ENCODE measurements around the gene RAB12. TPM values are rescaled to one million over a fixed set of nuclear protein-coding genes. Genes with fewer than 3 reads are reported as not detected.
A peak's percentile ranks its signal among the peaks of the same experiment; 100 is the strongest.

Gene RAB12
- total RNA-seq, 1 experiment from 2014 or later = 79.4 TPM

DNA sequence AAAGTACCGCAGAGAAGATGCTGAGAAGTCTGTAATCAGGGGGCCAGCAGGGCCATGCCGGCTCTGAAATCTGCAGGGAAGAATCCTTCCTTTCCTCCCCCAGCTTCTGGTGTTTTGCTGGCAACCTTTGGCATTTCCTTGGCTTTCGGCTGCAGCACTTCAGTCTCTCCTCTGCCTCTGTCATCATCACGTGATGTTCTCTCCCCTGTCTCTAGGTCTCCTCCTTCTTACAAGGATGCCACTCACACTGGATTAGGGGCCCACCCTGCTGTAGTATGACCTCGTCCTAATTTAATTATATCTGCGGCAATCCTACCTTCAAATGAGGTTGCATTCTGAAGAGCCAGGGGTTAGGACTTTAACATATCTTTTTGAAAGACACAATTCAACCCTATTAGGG lies 13.8 kb upstream of the RAB12 start:
- Histone ChIP-seq H3K9me2 (ENCODE audit: insufficient read depth) (no peaks in the 10 kb centered on the region), H3K9me3 (ENCODE audit: insufficient read depth, low read depth) (no peaks in the 10 kb centered on the region), H3K4me1 (replicated peaks; ENCODE audit: insufficient read depth) (no peaks in the 10 kb centered on the region), H3F3A (ENCODE audit: insufficient read depth, low read depth) (no peaks in the 10 kb centered on the region), H3K4me3 (no peak overlapping the region), H3K36me3 (ENCODE audit: low read depth) (no peaks in the 10 kb centered on the region), H3K79me2 (ENCODE audit: low read depth) (no peaks in the 10 kb centered on the region), H3K27ac (no peak overlapping the region), H3K27me3 (ENCODE audit: insufficient read depth, low read depth) (no peaks in the 10 kb centered on the region; the same call in 1 of the 2 replicates), H4K20me1 (ENCODE audit: insufficient read depth) (no peaks in the 10 kb centered on the region), H2AFZ (no peak overlapping the region), H3K4me2 (no peak overlapping the region)
- BruUV-seq (replicated peaks) = no TSS peak
- intact Hi-C loops (cut with micrococcal nuclease; ENCODE audit: unreplicated experiment) = no loop called here
- no peak for DNase-seq
- TF ChIP-seq, protein P1, sequence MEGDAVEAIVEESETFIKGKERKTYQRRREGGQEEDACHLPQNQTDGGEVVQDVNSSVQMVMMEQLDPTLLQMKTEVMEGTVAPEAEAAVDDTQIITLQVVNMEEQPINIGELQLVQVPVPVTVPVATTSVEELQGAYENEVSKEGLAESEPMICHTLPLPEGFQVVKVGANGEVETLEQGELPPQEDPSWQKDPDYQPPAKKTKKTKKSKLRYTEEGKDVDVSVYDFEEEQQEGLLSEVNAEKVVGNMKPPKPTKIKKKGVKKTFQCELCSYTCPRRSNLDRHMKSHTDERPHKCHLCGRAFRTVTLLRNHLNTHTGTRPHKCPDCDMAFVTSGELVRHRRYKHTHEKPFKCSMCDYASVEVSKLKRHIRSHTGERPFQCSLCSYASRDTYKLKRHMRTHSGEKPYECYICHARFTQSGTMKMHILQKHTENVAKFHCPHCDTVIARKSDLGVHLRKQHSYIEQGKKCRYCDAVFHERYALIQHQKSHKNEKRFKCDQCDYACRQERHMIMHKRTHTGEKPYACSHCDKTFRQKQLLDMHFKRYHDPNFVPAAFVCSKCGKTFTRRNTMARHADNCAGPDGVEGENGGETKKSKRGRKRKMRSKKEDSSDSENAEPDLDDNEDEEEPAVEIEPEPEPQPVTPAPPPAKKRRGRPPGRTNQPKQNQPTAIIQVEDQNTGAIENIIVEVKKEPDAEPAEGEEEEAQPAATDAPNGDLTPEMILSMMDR (conservative IDR thresholded peaks at IDR 0.05) = no peak
- no peak for TF ChIP-seq EZH2 (IDR thresholded peaks at IDR 0.05; ENCODE audit: low read depth)
- POLR2A ChIA-PET (ENCODE audit: unreplicated experiment) = no interaction called here
- CTCF ChIA-PET = no interaction called here

DNA sequence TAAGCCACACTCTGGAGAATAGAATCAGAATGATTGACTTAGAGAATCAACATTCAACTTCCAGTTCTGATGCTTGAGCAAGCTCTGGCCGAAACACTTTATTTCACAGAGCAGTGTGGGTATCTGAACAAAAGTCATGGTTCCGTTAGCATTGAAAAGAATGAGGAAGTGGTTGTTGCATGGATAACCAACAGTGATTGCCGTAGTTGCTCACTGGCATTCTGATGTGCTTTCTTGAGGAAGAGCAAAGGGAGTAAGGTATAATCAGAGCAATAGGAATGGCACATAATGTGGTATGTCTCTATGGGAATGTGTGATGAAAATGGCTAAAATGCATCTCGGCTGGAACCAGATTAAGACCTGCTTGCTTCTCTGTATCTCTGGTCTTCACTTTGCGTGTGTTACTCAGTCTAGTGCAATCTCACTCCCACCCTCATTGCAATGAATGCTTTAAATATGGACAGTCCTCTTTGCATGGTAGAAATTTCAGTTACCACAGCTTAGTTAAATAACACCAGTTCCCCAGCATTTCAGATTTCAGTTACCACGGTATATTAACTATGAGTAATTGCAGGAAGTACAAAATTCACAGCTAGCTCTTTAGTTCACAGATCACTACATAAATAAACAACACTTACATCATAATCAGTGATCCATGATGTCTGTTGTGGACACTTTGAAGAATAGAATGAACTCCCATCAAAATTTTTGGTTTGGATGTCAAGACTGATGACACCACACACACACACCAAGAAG lies 7.8 kb upstream of the RAB12 start:
- peaks cover 8% of the 10 kb centered on the region; the same call in 1 of the 2 replicates for H3F3A ChIP-seq (ENCODE audit: insufficient read depth, low read depth)
- ChIA-PET CTCF (no interaction called here), POLR2A (ENCODE audit: unreplicated experiment) (no interaction called here)
- H3K9me3 ChIP-seq (ENCODE audit: insufficient read depth, low read depth) = no peaks in the 10 kb centered on the region
- intact Hi-C loops (cut with micrococcal nuclease; ENCODE audit: unreplicated experiment) = no loop called here
- H3K27me3 ChIP-seq (ENCODE audit: insufficient read depth, low read depth) = no peaks in the 10 kb centered on the region; the same call in 1 of the 2 replicates
- peaks cover 12% of the 10 kb centered on the region; the same call in 1 of the 2 replicates for H3K4me1 ChIP-seq (replicated peaks; ENCODE audit: insufficient read depth)
- no peaks in the 10 kb centered on the region for H3K79me2 ChIP-seq (ENCODE audit: low read depth)
- TF ChIP-seq EZH2 (IDR thresholded peaks at IDR 0.05; ENCODE audit: low read depth) = no peak
- TF ChIP-seq, protein P1 (conservative IDR thresholded peaks at IDR 0.05) = no peak
- no peaks in the 10 kb centered on the region for H4K20me1 ChIP-seq (ENCODE audit: insufficient read depth)
- peak in 1 of 2 experiments; percentile 66 for DNase-seq
- 0 out of 2 replicates have a peak overlapping the region, but pooled peaks have one; percentile 1 for H2AFZ ChIP-seq
- BruUV-seq (replicated peaks) = no TSS peak
- no peaks in the 10 kb centered on the region for H3K36me3 ChIP-seq (ENCODE audit: low read depth)
- H3K4me3 ChIP-seq = no peak overlapping the region
- peak overlapping the region; percentile 6; the same call in 1 of the 2 replicates for H3K4me2 ChIP-seq
- H3K27ac ChIP-seq = no peak overlapping the region
- no peaks in the 10 kb centered on the region for H3K9me2 ChIP-seq (ENCODE audit: insufficient read depth)

DNA sequence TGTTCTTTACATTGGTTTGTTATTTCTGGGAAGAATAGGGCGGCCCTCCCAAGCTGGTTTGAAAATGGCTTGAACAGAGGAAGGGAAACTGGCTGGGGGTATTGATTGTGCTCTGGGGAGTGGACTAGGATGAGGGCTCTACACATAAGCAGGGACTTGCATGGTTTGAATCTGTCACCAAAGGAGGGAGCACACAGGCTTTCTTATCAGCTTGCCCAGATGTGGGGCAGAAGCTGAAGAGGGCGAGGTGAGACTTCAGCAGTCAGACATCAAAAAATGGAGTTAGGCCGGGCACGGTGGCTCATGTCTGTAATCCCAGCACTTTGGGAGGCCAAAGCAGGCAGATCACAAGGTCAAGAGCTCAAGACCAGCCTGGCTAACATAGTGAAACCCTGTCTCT lies 7.2 kb upstream of the RAB12 start:
- DNase-seq = no peak
- H3K9me3 ChIP-seq (ENCODE audit: insufficient read depth, low read depth) = no peaks in the 10 kb centered on the region
- H4K20me1 ChIP-seq (ENCODE audit: insufficient read depth) = no peaks in the 10 kb centered on the region
- intact Hi-C loops (cut with micrococcal nuclease; ENCODE audit: unreplicated experiment) = no loop called here
- H3K9me2 ChIP-seq (ENCODE audit: insufficient read depth) = no peaks in the 10 kb centered on the region
- ChIA-PET CTCF (no interaction called here), POLR2A (ENCODE audit: unreplicated experiment) (no interaction called here)
- no peaks in the 10 kb centered on the region for H3K79me2 ChIP-seq (ENCODE audit: low read depth)
- H3K27ac ChIP-seq = no peak overlapping the region
- H3K4me2 ChIP-seq = no peak overlapping the region
- no peak overlapping the region for H3K4me3 ChIP-seq
- H3K36me3 ChIP-seq (ENCODE audit: low read depth) = no peaks in the 10 kb centered on the region
- H3K4me1 ChIP-seq (replicated peaks; ENCODE audit: insufficient read depth) = peaks cover 12% of the 10 kb centered on the region; the same call in 1 of the 2 replicates
- H3K27me3 ChIP-seq (ENCODE audit: insufficient read depth, low read depth) = no peaks in the 10 kb centered on the region; the same call in 1 of the 2 replicates
- BruUV-seq (replicated peaks) = no TSS peak
- no peak overlapping the region for H2AFZ ChIP-seq
- H3F3A ChIP-seq (ENCODE audit: insufficient read depth, low read depth) = peaks cover 8% of the 10 kb centered on the region; the same call in 1 of the 2 replicates
- TF ChIP-seq, protein P1 (conservative IDR thresholded peaks at IDR 0.05) = no peak
- TF ChIP-seq EZH2 (IDR thresholded peaks at IDR 0.05; ENCODE audit: low read depth) = no peak
